H9 (cell line): ENCODE results near the gene CADM1. TPM values are rescaled to one million over a fixed set of nuclear protein-coding genes. Genes with fewer than 3 reads are reported as not detected.

Experiments
- DNase-seq: peaks from one replicate; pipeline ENCODE4 v3.0.0-alpha.2; 2017
- H2AFZ ChIP-seq: one replicate; pipeline ENCODE4 v1.6.1; 2013; ENCODE audit warnings: mild to moderate bottlenecking, low read length, control low read depth, moderate library complexity
- H2AK5ac ChIP-seq: 2 replicates; pipeline ENCODE4 v1.6.1; 2013; ENCODE audit warnings: low read length, control low read depth, mixed read lengths; ENCODE audit not compliant: insufficient read length
- H2BK120ac ChIP-seq: one replicate; pipeline ENCODE4 v1.6.1; 2013; ENCODE audit warnings: low read depth, mild to moderate bottlenecking, low read length, control low read depth, inconsistent platforms; ENCODE audit not compliant: poor library complexity, severe bottlenecking
- H2BK12ac ChIP-seq: 2 replicates; pipeline ENCODE4 v1.6.1; 2013; ENCODE audit warnings: low read length, control low read depth, mixed read lengths, low read depth; ENCODE audit not compliant: insufficient read length
- H2BK15ac ChIP-seq: 2 replicates; pipeline ENCODE4 v1.6.1; 2013; ENCODE audit warnings: low read depth, low read length, control low read depth
- H2BK20ac ChIP-seq: one replicate; pipeline ENCODE4 v1.6.1; 2013; ENCODE audit warnings: low read depth, mild to moderate bottlenecking, low read length, control low read depth, inconsistent platforms; ENCODE audit not compliant: poor library complexity, severe bottlenecking
- H2BK5ac ChIP-seq: 2 replicates; pipeline ENCODE4 v1.6.1; 2013; ENCODE audit warnings: low read length, control low read depth, mixed read lengths; ENCODE audit not compliant: insufficient read length
- H3K14ac ChIP-seq: 2 replicates; pipeline ENCODE4 v1.6.1; 2013; ENCODE audit warnings: low read length, control low read depth; ENCODE audit not compliant: insufficient read depth
- H3K18ac ChIP-seq: 2 replicates; pipeline ENCODE4 v1.6.1; 2013; ENCODE audit warnings: low read depth, mild to moderate bottlenecking, mixed read lengths, low read length, control low read depth; ENCODE audit not compliant: insufficient read length
- H3K23ac ChIP-seq: 2 replicates; pipeline ENCODE4 v1.6.1; 2013; ENCODE audit warnings: low read length, control low read depth, mixed read lengths, low read depth; ENCODE audit not compliant: insufficient read length
- H3K23me2 ChIP-seq: 2 replicates; pipeline ENCODE4 v1.6.1; 2013; ENCODE audit warnings: low read depth, mild to moderate bottlenecking, mixed read lengths, low read length, control low read depth; ENCODE audit not compliant: insufficient read length, poor library complexity, severe bottlenecking
- H3K27ac ChIP-seq: 2 replicates; pipeline ENCODE4 v1.5.1; 2013; ENCODE audit warnings: low read length, control low read depth, mixed read lengths, low read depth; ENCODE audit not compliant: insufficient read length
- H3K27me3 ChIP-seq: 2 replicates; pipeline ENCODE4 v1.6.1; 2013; ENCODE audit warnings: low read length, control low read depth, inconsistent platforms; ENCODE audit not compliant: insufficient read depth
- H3K4ac ChIP-seq: 2 replicates; pipeline ENCODE4 v1.6.1; 2013; ENCODE audit warnings: low read depth, mild to moderate bottlenecking, control low read depth, inconsistent platforms, low read length, moderate library complexity
- H3K4me1 ChIP-seq: 2 replicates; pipeline ENCODE4 v1.6.1; 2013; ENCODE audit warnings: low read length, control low read depth, inconsistent platforms; ENCODE audit not compliant: insufficient read depth
- H3K4me2 ChIP-seq: 2 replicates; pipeline ENCODE4 v1.6.1; 2013; ENCODE audit warnings: low read length, control low read depth, mixed read lengths; ENCODE audit not compliant: insufficient read length, insufficient read depth
- H3K56ac ChIP-seq: 2 replicates; pipeline ENCODE4 v1.6.1; 2013; ENCODE audit warnings: low read depth, mild to moderate bottlenecking, mixed read lengths, low read length, control low read depth; ENCODE audit not compliant: insufficient read length
- H3K79me1 ChIP-seq: 2 replicates; pipeline ENCODE4 v1.6.1; 2013; ENCODE audit warnings: low read depth, mild to moderate bottlenecking, moderate library complexity, low read length, control low read depth, inconsistent platforms; ENCODE audit not compliant: insufficient read depth, poor library complexity, severe bottlenecking
- H3K79me2 ChIP-seq: 2 replicates; pipeline ENCODE4 v1.6.1; 2013; ENCODE audit warnings: low read length, control low read depth, inconsistent platforms; ENCODE audit not compliant: insufficient read depth
- H3K9ac ChIP-seq: 2 replicates; pipeline ENCODE4 v1.6.1; 2013; ENCODE audit warnings: low read length, control low read depth, mixed read lengths; ENCODE audit not compliant: insufficient read length; ENCODE audit errors: extremely low read depth
- H3K9me3 ChIP-seq: one replicate; pipeline ENCODE4 v1.6.1; 2013; ENCODE audit warnings: low read depth, low read length, inconsistent platforms; ENCODE audit not compliant: control insufficient read depth
- H3T11ph ChIP-seq: one replicate; pipeline ENCODE4 v1.6.1; 2013; ENCODE audit warnings: mild to moderate bottlenecking, low read length, control low read depth, inconsistent platforms
- H4K20me1 ChIP-seq: one replicate; pipeline ENCODE4 v1.6.1; 2013; ENCODE audit not compliant: control insufficient read depth, insufficient read length, insufficient read depth
- H4K5ac ChIP-seq: 2 replicates; pipeline ENCODE4 v1.6.1; 2013; ENCODE audit warnings: low read depth, mild to moderate bottlenecking, mixed read lengths, low read length, control low read depth; ENCODE audit not compliant: insufficient read length
- H4K8ac ChIP-seq: replicated peaks from 2 replicates; pipeline ENCODE4 v1.6.1; 2013; ENCODE audit warnings: low read length, control low read depth, mixed read lengths, low read depth; ENCODE audit not compliant: insufficient read length
- H4K91ac ChIP-seq: 2 replicates; pipeline ENCODE4 v1.6.1; 2013; ENCODE audit warnings: low read depth, mild to moderate bottlenecking, moderate library complexity, mixed read lengths, low read length, control low read depth; ENCODE audit not compliant: insufficient read length
- H3K27ac Mint-ChIP-seq, 3 experiments: 2 replicates in 2 of 3; 3 replicates in 1 of 3; pipeline ENCODE4 v1.8.0; 2020 to 2021; ENCODE audit warnings: mixed read lengths in 3 of 3, mild to moderate bottlenecking in 1 of 3, moderate library complexity in 1 of 3
- H3K27me3 Mint-ChIP-seq: 2 replicates; pipeline ENCODE4 v1.8.0; 2021; ENCODE audit warnings: low read depth, mild to moderate bottlenecking, moderate library complexity, mixed read lengths
- H3K36me3 Mint-ChIP-seq, 3 experiments: 2 replicates in 2 of 3; 3 replicates in 1 of 3; pipeline ENCODE4 v1.8.0; 2020 to 2021; ENCODE audit warnings: low read depth in 3 of 3, mixed read lengths in 3 of 3; ENCODE audit not compliant: insufficient read depth in 1 of 3
- H3K4me1 Mint-ChIP-seq, 2 experiments: 2 replicates each; pipeline ENCODE4 v1.8.0; 2020; ENCODE audit warnings: mixed read lengths in 2 of 2
- H3K4me3 Mint-ChIP-seq, 2 experiments: 2 replicates in 1 of 2; 3 replicates in 1 of 2; pipeline ENCODE4 v1.8.0; 2020 to 2021; ENCODE audit warnings: mild to moderate bottlenecking in 2 of 2, mixed read lengths in 2 of 2, moderate library complexity in 1 of 2
- H3K9me3 Mint-ChIP-seq, 2 experiments: 2 replicates in 1 of 2; 3 replicates in 1 of 2; pipeline ENCODE4 v1.8.0; 2020; ENCODE audit warnings: mild to moderate bottlenecking in 2 of 2, mixed read lengths in 2 of 2, moderate library complexity in 1 of 2
- CTCF ChIP-seq: fragments of 200-600 bp; sonication (generic); conservative IDR thresholded peaks from 3 replicates; pipeline ENCODE4 v1.8.0; 2021; ENCODE audit warnings: antibody characterized with exemption, mild to moderate bottlenecking
- WGBS: extraction: QIAGEN DNeasy Blood & Tissue Kit; methylation state at CpG from one replicate; pipeline ENCODE4 v1.1.7; 2013; ENCODE audit warnings: missing lambda C conversion rate, low lambda C conversion rate, mixed read lengths; ENCODE audit not compliant: insufficient read length; ENCODE audit errors: extremely low coverage; 5-methylcytosine and 5-hydroxymethylcytosine counted together
- total RNA-seq: library from RNA; stranded (reverse); gene quantifications from 2 replicates; pipeline ENCODE4 v1.2.1, GENCODE V29; 2021

CADM1 gene
- total RNA-seq, 1 experiment from 2014 or later, result 11.9 TPM

- no CpG with 5 or more reads among the region's 10 CpGs for WGBS
- H3K27ac ChIP-seq, result no peak overlapping the region
- H2BK5ac ChIP-seq, result no peak overlapping the region
- peaks cover 2% of the 10 kb centered on the region; the same call in 1 of the 2 replicates for H3K4me1 ChIP-seq
- H3K56ac ChIP-seq, result no peak overlapping the region
- no peak overlapping the region for H3K23ac ChIP-seq
- no peak overlapping the region for H4K91ac ChIP-seq
- no peaks in the 10 kb centered on the region for H3K27me3 ChIP-seq
- no peak overlapping the region for H2BK120ac ChIP-seq
- H2AK5ac ChIP-seq, result no peak overlapping the region
- no peak overlapping the region for H4K8ac ChIP-seq
- H4K20me1 ChIP-seq, result no peaks in the 10 kb centered on the region
- no peak for TF ChIP-seq CTCF
- no peak overlapping the region for H3K4me2 ChIP-seq
- H3K79me1 ChIP-seq, result no peaks in the 10 kb centered on the region
- H2BK20ac ChIP-seq, result no peak overlapping the region
- no peak overlapping the region for H3K9ac ChIP-seq
- no peaks in the 10 kb centered on the region for H3K9me3 ChIP-seq
- Mint-ChIP-seq H3K4me3 (no peak overlapping the region), H3K36me3 (no peaks in the 10 kb centered on the region), H3K27me3 (no peaks in the 10 kb centered on the region; the same call in none of the 2 replicates), H3K27ac (no peak overlapping the region; a peak in 1 of 7 replicates), H3K4me1 (peaks cover 8% of the 10 kb centered on the region in 2 experiments), H3K9me3 (no peaks in the 10 kb centered on the region; a peak in 1 of 5 replicates)
- H3K4ac ChIP-seq, result no peak overlapping the region
- no peak overlapping the region for H3T11ph ChIP-seq
- no peaks in the 10 kb centered on the region for H3K23me2 ChIP-seq
- no peak overlapping the region for H2BK15ac ChIP-seq
- no peak overlapping the region for H4K5ac ChIP-seq
- no peak overlapping the region for H3K18ac ChIP-seq
- no peak overlapping the region for H3K14ac ChIP-seq
- DNase-seq, result no peak
- H3K79me2 ChIP-seq, result no peaks in the 10 kb centered on the region
- H2AFZ ChIP-seq, result no peak overlapping the region
- H2BK12ac ChIP-seq, result no peak overlapping the region
Observed at GRCh38 chr11:115126515-115127208, 377.6 kb downstream of the CADM1 start.
